GM13977 (cell line): ENCODE data around the gene MTNR1A.

Experiments
- DNase-seq: peaks from one replicate; pipeline ENCODE4 v3.0.0; 2012; ENCODE audit warnings: low spot score
- CTCF ChIP-seq: IDR thresholded peaks from 2 replicates; pipeline ENCODE4 v1.5.1; 2012; ENCODE audit warnings: mild to moderate bottlenecking, control low read depth; ENCODE audit not compliant: insufficient read depth; ENCODE audit errors: extremely low read depth, missing control alignments
- in situ Hi-C: fragments of 300-500 bp; cut with MboI; formaldehyde crosslinking; loops from one replicate; pipeline ENCODE4 v1.12.0; 2022; ENCODE audit warnings: low sequenced_read_pairs, low pct_unique_long_range_greater_than_20kb, mixed read lengths, inconsistent platforms; ENCODE audit not compliant: unreplicated experiment

The MTNR1A gene

GRCh38 chr4:186596346-186596745 is 41.0 kb upstream of the MTNR1A start:
- TF ChIP-seq CTCF: no peak
- in situ Hi-C loops: no loop called here
- no peak for DNase-seq

- TF ChIP-seq CTCF: no peak
- DNase-seq: no peak
- in situ Hi-C loops: no loop called here
These were observed 38.2 kb upstream of the MTNR1A start for GRCh38 chr4:186593587-186593973.

- in situ Hi-C loops: no loop called here
- TF ChIP-seq CTCF: no peak
- no peak for DNase-seq
These were observed 37.7 kb upstream of the MTNR1A start for GRCh38 chr4:186592966-186593586.

- DNase-seq: no peak
- in situ Hi-C loops: no loop called here
These were observed 37.1 kb upstream of the MTNR1A start for GRCh38 chr4:186592445-186592844.

GRCh38 chr4:186591651-186592050 is 36.3 kb upstream of the MTNR1A start:
- no peak for DNase-seq
- in situ Hi-C loops: no loop called here
- no peak for TF ChIP-seq CTCF

More at GRCh38 chr4:186592445-186592844, 37.1 kb upstream of the MTNR1A start:
- TF ChIP-seq CTCF: no peak

GRCh38 chr4:186588503-186588902 is 33.1 kb upstream of the MTNR1A start:
- in situ Hi-C loops: no loop called here
- no peak for TF ChIP-seq CTCF
- no peak for DNase-seq
